Endothelial cell of umbilical vein (primary cell): Measurements from ENCODE around the gene ACMSD. TPM values are rescaled to one million over a fixed set of nuclear protein-coding genes. Genes with fewer than 3 reads are reported as not detected.

Source experiments
- BruUV-seq: library from RNA; stranded (reverse); fragments of 400-500 nt; replicated peaks from 2 replicates; lab custom pipeline; 2021; lab: Mats Ljungman, UMichigan
- CTCF ChIA-PET: fragments of 300-600, 350-600 bp; sonication (Branson Sonifier 250); formaldehyde crosslinking; loops from one replicate; lab custom pipeline; 2021; ENCODE audit warnings: antibody characterized with exemption, inconsistent platforms; lab: Charles Lee
- POLR2A ChIA-PET: fragments of 300-600, 350-600 bp; sonication (Branson Sonifier 250); formaldehyde crosslinking; loops from one replicate; lab custom pipeline; 2021; ENCODE audit warnings: antibody characterized with exemption, inconsistent platforms; lab: Charles Lee
- DNase-seq: peaks from one replicate; pipeline ENCODE4 v3.0.0-alpha.2; 2011; ENCODE audit warnings: low read depth, low spot score
- FAIRE-seq: peaks from 2 replicates; lab custom pipeline; 2011; peaks lifted over from hg19 to GRCh38; lab: Jason Lieb, UNC
- H2AFZ ChIP-seq: 2 replicates; pipeline ENCODE4 v1.6.0; 2012; ENCODE audit warnings: low read depth, low read length, control low read depth, inconsistent platforms
- H3K27ac ChIP-seq: 2 replicates; pipeline ENCODE4 v1.5.1; 2011; ENCODE audit warnings: low read depth, mild to moderate bottlenecking, control low read depth, low read length, moderate library complexity; ENCODE audit not compliant: insufficient read depth
- H3K27me3 ChIP-seq, 2 experiments: 2 replicates each; pipeline versions ENCODE4 v1.6.0 to v1.6.1; 2011; ENCODE audit warnings: low read length in 2 of 2, mixed read lengths in 1 of 2; ENCODE audit not compliant: control insufficient read depth in 2 of 2, insufficient read depth in 2 of 2
- H3K36me3 ChIP-seq, 2 experiments: 2 replicates in 1 of 2; 3 replicates in 1 of 2; pipeline ENCODE4 v1.5.1; 2011; ENCODE audit warnings: low read length in 2 of 2, mild to moderate bottlenecking in 1 of 2, moderate library complexity in 1 of 2; ENCODE audit not compliant: control insufficient read depth in 2 of 2, insufficient read depth in 2 of 2; ENCODE audit errors: extremely low read depth in 1 of 2
- H3K4me1 ChIP-seq: 3 replicates; pipeline ENCODE4 v1.5.1; 2011; ENCODE audit warnings: mild to moderate bottlenecking, low read length; ENCODE audit not compliant: control insufficient read depth, insufficient read depth; ENCODE audit errors: extremely low read depth
- H3K4me2 ChIP-seq: 2 replicates; pipeline ENCODE4 v1.6.1; 2011; ENCODE audit warnings: low read length, control low read depth, mixed read lengths; ENCODE audit not compliant: insufficient read depth
- H3K4me3 ChIP-seq, 3 experiments: fragments of 200-600 bp in 1 of 3; sonication (generic), shearing (Covaris generic) in 1 of 3; replicated peaks in 1 of 3; 2 replicates each; pipeline ENCODE4 v1.5.1; 2011 to 2016; ENCODE audit warnings: control low read depth in 3 of 3, low read length in 3 of 3, mild to moderate bottlenecking in 2 of 3, inconsistent platforms in 1 of 3, low read depth in 1 of 3, moderate library complexity in 1 of 3; ENCODE audit not compliant: insufficient read depth in 1 of 3
- H3K79me2 ChIP-seq: 2 replicates; pipeline ENCODE4 v1.6.0; 2012; ENCODE audit warnings: low read length, inconsistent platforms; ENCODE audit not compliant: control insufficient read depth, insufficient read depth
- H3K9ac ChIP-seq: replicated peaks from 2 replicates; pipeline ENCODE3; 2011; ENCODE audit warnings: low read length, control low read depth; ENCODE audit not compliant: insufficient read depth; ENCODE audit errors: extremely low read depth
- H3K9me1 ChIP-seq: replicated peaks from 3 replicates; pipeline ENCODE4 v1.6.0; 2011; ENCODE audit warnings: mild to moderate bottlenecking, low read length; ENCODE audit not compliant: control insufficient read depth, insufficient read depth; ENCODE audit errors: extremely low read depth
- H3K9me3 ChIP-seq: replicated peaks from 2 replicates; pipeline ENCODE4 v1.5.1; 2012; ENCODE audit warnings: low read length, inconsistent platforms; ENCODE audit not compliant: control insufficient read depth, insufficient read depth
- H4K20me1 ChIP-seq: replicated peaks from 2 replicates; pipeline ENCODE3; 2011; ENCODE audit warnings: mild to moderate bottlenecking, low read length; ENCODE audit not compliant: control insufficient read depth, insufficient read depth; ENCODE audit errors: extremely low read depth
- EZH2 ChIP-seq: IDR thresholded peaks from 2 replicates; pipeline ENCODE4 v1.6.1; 2012; ENCODE audit warnings: borderline replicate concordance, low read depth, mild to moderate bottlenecking, moderate library complexity, low read length, inconsistent platforms; ENCODE audit not compliant: severe bottlenecking
- FOS ChIP-seq: IDR thresholded peaks from 2 replicates; pipeline ENCODE4 v1.6.1; 2011; ENCODE audit warnings: mild to moderate bottlenecking, low read length, moderate library complexity, borderline replicate concordance; ENCODE audit not compliant: insufficient read depth
- GATA2 ChIP-seq: IDR thresholded peaks from 2 replicates; pipeline ENCODE4 v1.7.0; 2011; ENCODE audit warnings: low read depth, mild to moderate bottlenecking, moderate library complexity, mixed read lengths, low read length; ENCODE audit not compliant: insufficient read length, insufficient read depth
- MYC ChIP-seq: IDR thresholded peaks from one replicate; pipeline ENCODE4 v1.6.1; 2011; ENCODE audit warnings: mild to moderate bottlenecking, low read depth, low read length
- POLR2A ChIP-seq: IDR thresholded peaks from 2 replicates; pipeline ENCODE4 v1.6.1; 2012; ENCODE audit warnings: low read depth, mild to moderate bottlenecking, control low read depth, low read length
- POLR2AphosphoS5 ChIP-seq: IDR thresholded peaks from 2 replicates; pipeline ENCODE4 v1.6.1; 2012; ENCODE audit warnings: low read depth, mild to moderate bottlenecking, control low read depth, low read length, moderate library complexity; ENCODE audit not compliant: insufficient read depth
- dilution Hi-C: fragments of 300-500 bp; cut with MboI; formaldehyde crosslinking; loops from one replicate; pipeline ENCODE4 v1.15.0; 2019; ENCODE audit warnings: low sequenced_read_pairs; ENCODE audit not compliant: extremely low pct_ligation_motif_present
- intact Hi-C: fragments of 100-400 bp; cut with micrococcal nuclease; formaldehyde crosslinking; loops from one replicate; pipeline ENCODE4 v1.10.0; 2022
- polyA plus RNA-seq, 4 experiments: library from polyadenylated mRNA; depleted of rRNA in 3 of 4; stranded (reverse) in 3 of 4; unstranded in 1 of 4; fragments of >200 nt; gene quantifications; 2 replicates each; pipeline versions ENCODE4 v1.2.1 to v1.2.3, GENCODE V29; 2011 to 2012; ENCODE audit warnings: missing spikeins in 1 of 4
- total RNA-seq: library from RNA; stranded (reverse); gene quantifications from 2 replicates; pipeline ENCODE4 v1.2.3, GENCODE V29; 2021
- TF ChIP-seq, protein P1 (sequence below), 2 donors: IDR thresholded peaks; 1 replicate in 1 of 2; 2 replicates in 1 of 2; pipeline ENCODE4 v1.5.1; 2011; ENCODE audit warnings: low read length in 2 of 2, mild to moderate bottlenecking in 2 of 2, moderate library complexity in 2 of 2, control low read depth in 1 of 2, inconsistent platforms in 1 of 2, low read depth in 1 of 2; ENCODE audit not compliant: insufficient read depth in 1 of 2; ENCODE audit errors: extremely low read depth in 1 of 2

ACMSD gene
- total and polyA plus RNA-seq, 2 donors (not counting 3 experiments of a cell fraction or from before 2014, with no cell fraction given), result not detected

DNA sequence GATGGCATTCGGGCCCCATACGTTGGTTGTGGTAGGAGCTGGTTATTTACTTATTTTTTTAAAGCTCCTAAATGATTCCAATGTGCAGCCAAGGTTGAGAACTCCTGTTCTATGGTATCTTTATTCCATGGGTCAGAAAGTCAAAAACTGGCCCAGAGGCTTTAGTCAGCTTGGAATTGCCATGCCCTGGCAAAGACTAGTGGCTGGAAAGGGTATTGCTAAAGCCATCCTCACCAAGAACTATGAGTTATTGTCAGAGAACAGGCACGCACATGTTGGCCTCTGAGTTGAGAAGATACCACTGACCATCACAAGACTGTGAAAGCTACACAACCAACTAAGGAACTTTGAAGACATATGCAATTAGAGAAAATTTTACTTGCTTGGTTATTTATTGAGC lies 47.9 kb upstream of the ACMSD start:
- no peaks in the 10 kb centered on the region for H3K27me3 ChIP-seq
- H3K79me2 ChIP-seq, result no peaks in the 10 kb centered on the region
- no peaks in the 10 kb centered on the region for H3K36me3 ChIP-seq
- H4K20me1 ChIP-seq, result no peaks in the 10 kb centered on the region
- DNase-seq (no peak), FAIRE-seq (no peak)
- H3K4me3 ChIP-seq, result no peak overlapping the region
- intact Hi-C loops, result no loop called here
- H3K4me2 ChIP-seq, result no peak overlapping the region
- no TSS peak for BruUV-seq
- H2AFZ ChIP-seq, result no peak overlapping the region
- POLR2A ChIA-PET, result no interaction called here
- TF ChIP-seq MYC (no peak), GATA2 (no peak), FOS (no peak), POLR2AphosphoS5 (no peak), POLR2A (no peak), EZH2 (no peak)
- TF ChIP-seq, protein P1, sequence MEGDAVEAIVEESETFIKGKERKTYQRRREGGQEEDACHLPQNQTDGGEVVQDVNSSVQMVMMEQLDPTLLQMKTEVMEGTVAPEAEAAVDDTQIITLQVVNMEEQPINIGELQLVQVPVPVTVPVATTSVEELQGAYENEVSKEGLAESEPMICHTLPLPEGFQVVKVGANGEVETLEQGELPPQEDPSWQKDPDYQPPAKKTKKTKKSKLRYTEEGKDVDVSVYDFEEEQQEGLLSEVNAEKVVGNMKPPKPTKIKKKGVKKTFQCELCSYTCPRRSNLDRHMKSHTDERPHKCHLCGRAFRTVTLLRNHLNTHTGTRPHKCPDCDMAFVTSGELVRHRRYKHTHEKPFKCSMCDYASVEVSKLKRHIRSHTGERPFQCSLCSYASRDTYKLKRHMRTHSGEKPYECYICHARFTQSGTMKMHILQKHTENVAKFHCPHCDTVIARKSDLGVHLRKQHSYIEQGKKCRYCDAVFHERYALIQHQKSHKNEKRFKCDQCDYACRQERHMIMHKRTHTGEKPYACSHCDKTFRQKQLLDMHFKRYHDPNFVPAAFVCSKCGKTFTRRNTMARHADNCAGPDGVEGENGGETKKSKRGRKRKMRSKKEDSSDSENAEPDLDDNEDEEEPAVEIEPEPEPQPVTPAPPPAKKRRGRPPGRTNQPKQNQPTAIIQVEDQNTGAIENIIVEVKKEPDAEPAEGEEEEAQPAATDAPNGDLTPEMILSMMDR (IDR thresholded peaks at IDR 0.05; ENCODE audit: extremely low read depth in 1 of 2, insufficient read depth in 1 of 2, low read depth in 1 of 2, low read length in 2 of 2), result no peak
- CTCF ChIA-PET, result no interaction called here
- no peak overlapping the region for H3K27ac ChIP-seq
- dilution Hi-C loops, result no loop called here
- H3K9me1 ChIP-seq, result no peaks in the 10 kb centered on the region
- H3K9ac ChIP-seq, result no peak overlapping the region
- no peaks in the 10 kb centered on the region for H3K9me3 ChIP-seq
- H3K4me1 ChIP-seq, result no peaks in the 10 kb centered on the region
